A673 (cell line): ENCODE data around the gene WSB2. TPM values are rescaled to one million over a fixed set of nuclear protein-coding genes. Genes with fewer than 3 reads are reported as not detected.

Experiments used
- Bru-seq: library from RNA; stranded (reverse); fragments of 400-500 nt; gene quantifications from one replicate; lab custom pipeline; 2021; lab: Mats Ljungman, UMichigan
- BruChase-seq, 2 experiments: library from RNA; stranded (reverse); fragments of 400-500 nt; gene quantifications; one replicate each; lab custom pipeline; 2021; lab: Mats Ljungman, UMichigan
- BruUV-seq: library from RNA; stranded (reverse); fragments of 400-500 nt; replicated peaks from 2 replicates; lab custom pipeline; 2021; lab: Mats Ljungman, UMichigan
- CTCF ChIA-PET: fragments of 300-600 bp; sonication (Branson Sonifier 250); formaldehyde crosslinking; loops from one replicate; lab custom pipeline; 2022; ENCODE audit warnings: antibody characterized with exemption; lab: Charles Lee
- POLR2A ChIA-PET: fragments of 300-600 bp; sonication (Branson Sonifier 250); formaldehyde crosslinking; loops from one replicate; lab custom pipeline; 2022; ENCODE audit warnings: antibody characterized with exemption; ENCODE audit not compliant: low non-redundant PET; lab: Charles Lee
- DNase-seq: peaks from one replicate; pipeline ENCODE4 v3.0.0-alpha.2; 2015; ENCODE audit warnings: low spot score
- H3K27ac ChIP-seq: fragments of 200-600 bp; sonication (generic); 2 replicates; pipeline ENCODE4 v1.5.1; 2016; ENCODE audit warnings: mixed run types, low read depth, mild to moderate bottlenecking, mixed read lengths, antibody characterized with exemption, low read length; ENCODE audit not compliant: poor library complexity, severe bottlenecking
- H3K27me3 ChIP-seq: fragments of 200-600 bp; sonication (generic); replicated peaks from 2 replicates; pipeline ENCODE4 v1.6.1; 2017; ENCODE audit warnings: mixed run types, low read depth, mild to moderate bottlenecking, mixed read lengths, antibody characterized with exemption, low read length; ENCODE audit not compliant: insufficient read depth, poor library complexity
- H3K36me3 ChIP-seq: fragments of 200-600 bp; sonication (generic); 2 replicates; pipeline ENCODE4 v1.6.1; 2016; ENCODE audit warnings: mixed run types, mild to moderate bottlenecking, mixed read lengths, antibody characterized with exemption, low read length; ENCODE audit not compliant: insufficient read depth, poor library complexity, severe bottlenecking
- H3K4me1 ChIP-seq: fragments of 200-600 bp; sonication (generic); 2 replicates; pipeline ENCODE4 v1.6.1; 2017; ENCODE audit warnings: mixed run types, mild to moderate bottlenecking, mixed read lengths, antibody characterized with exemption, low read length; ENCODE audit not compliant: insufficient read depth, poor library complexity, severe bottlenecking
- H3K4me3 ChIP-seq: fragments of 200-600 bp; sonication (generic); 2 replicates; pipeline ENCODE4 v1.5.1; 2016; ENCODE audit warnings: low read depth, mixed run types, mild to moderate bottlenecking, mixed read lengths, low read length; ENCODE audit not compliant: poor library complexity, severe bottlenecking
- H3K9me3 ChIP-seq: fragments of 200-600 bp; sonication (generic); 2 replicates; pipeline ENCODE4 v1.6.1; 2016; ENCODE audit warnings: mixed run types, low read depth, mild to moderate bottlenecking, mixed read lengths, antibody characterized with exemption, low read length; ENCODE audit not compliant: poor library complexity, severe bottlenecking
- EZH2 ChIP-seq: fragments of 200-600 bp; sonication (generic); IDR thresholded peaks from 2 replicates; pipeline ENCODE4 v1.6.1; 2017; ENCODE audit warnings: borderline replicate concordance, low read depth, mild to moderate bottlenecking, mixed read lengths, antibody characterized with exemption, low read length; ENCODE audit not compliant: poor library complexity, severe bottlenecking
- intact Hi-C: fragments of 100-400 bp; cut with micrococcal nuclease; formaldehyde crosslinking; loops from one replicate; pipeline ENCODE4 v1.10.0; 2022; ENCODE audit not compliant: unreplicated experiment
- long read RNA-seq: library from polyadenylated mRNA; stranded (forward); transcript quantifications from one replicate; pipeline ENCODE4 v2.0.0, GENCODE V29; 2022
- total RNA-seq: library from RNA; stranded (reverse); gene quantifications from 2 replicates; pipeline ENCODE4 v1.2.3, GENCODE V29; 2021
- TF ChIP-seq, protein P1 (sequence below): fragments of 300-800, 200-600 bp; sonication (generic); conservative IDR thresholded peaks from 2 replicates; pipeline ENCODE4 v1.5.1; 2017; ENCODE audit warnings: low read depth, mild to moderate bottlenecking, antibody characterized with exemption, low read length, moderate library complexity, mixed read lengths

WSB2 gene
- total RNA-seq (97.9 and 122 TPM in 2 replicates), Bru-seq, nascent RNA (percentile 77 among the genes with signal in this experiment), BruChase-seq, experiment 1, labeled RNA remaining after a 2-hour chase (percentile 78 among the genes with signal in this experiment), BruChase-seq, experiment 2, labeled RNA remaining after a 6-hour chase (percentile 92 among the genes with signal in this experiment)
- long read RNA-seq, transcript WSB2-201 (9 exons, 2,646 nt) = major isoform, 224 of 276 reads
- long read RNA-seq, transcript WSB2-204 (4 exons, 1,008 nt) = minor isoform, 5 of 276 reads
- long read RNA-seq, partial matches to known transcripts = 22 of 276 reads
- long read RNA-seq, other reads (novel, unspliced or antisense) = 16 of 276 reads

DNA sequence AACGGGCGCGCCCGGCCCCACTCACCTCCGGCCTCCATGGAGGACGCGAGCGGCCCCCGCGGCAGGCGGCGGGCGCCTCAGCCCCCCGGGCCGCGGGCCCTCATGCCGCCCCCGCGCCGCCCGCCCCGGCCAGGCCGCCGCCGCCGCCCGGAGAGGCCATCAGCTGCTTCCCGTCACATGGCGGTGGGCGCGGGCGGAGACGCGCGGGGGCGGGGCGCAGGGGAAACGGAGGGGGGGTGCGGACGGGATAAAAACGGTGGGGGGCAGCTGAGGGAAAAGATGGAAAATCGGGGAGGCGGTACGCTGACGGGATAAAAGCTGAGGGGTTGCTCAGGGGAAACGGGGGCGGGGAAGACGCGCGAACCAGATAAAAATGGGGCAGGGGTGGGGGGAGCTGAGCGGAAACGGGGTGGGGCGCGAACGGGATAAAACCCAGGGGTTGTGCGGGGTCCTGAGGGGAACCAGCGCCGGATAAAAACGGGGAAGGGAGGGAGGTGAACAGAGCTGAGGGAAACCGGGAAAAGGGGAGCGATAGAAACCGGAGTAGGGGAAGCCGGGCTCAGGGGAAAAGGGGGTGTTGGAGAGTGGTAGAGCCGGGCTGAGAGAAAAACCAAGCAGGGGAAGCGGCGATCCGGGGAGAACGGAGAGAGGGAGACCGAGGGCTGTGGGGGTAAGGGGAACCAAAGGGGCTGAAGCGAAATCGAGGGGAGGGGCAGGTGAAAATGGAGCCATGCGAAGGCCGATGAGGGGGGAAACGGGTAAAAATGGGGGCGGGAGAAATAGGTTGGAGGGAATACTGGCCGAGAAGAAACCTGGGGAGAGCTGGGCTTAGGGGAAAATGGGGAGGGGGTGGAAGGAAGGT lies at the start of gene WSB2:
WSB2 (minus strand) TSS at position 169 of the 862 bp plus-strand sequence; CDS start at position 38, 131 bp downstream.
- H3K27me3 ChIP-seq = no peaks in the 10 kb centered on the region
- TF ChIP-seq EZH2 = no peak
- no peaks in the 10 kb centered on the region for H3K36me3 ChIP-seq
- peak within 1 kb of the TSS; percentile 72 for H3K4me3 ChIP-seq
- intact Hi-C loops = loop anchor here (5.0 kb wide), 2 partner anchors 76 to 316 kb away; partner anchors contain the start of genes PEBP1 and SUDS3
- peak within 1 kb of the TSS; percentile 92 for H3K27ac ChIP-seq
- DNase-seq = peak; percentile 76
- H3K4me1 ChIP-seq = peaks cover 23% of the 10 kb centered on the region
- BruUV-seq = no TSS peak
- H3K9me3 ChIP-seq = no peaks in the 10 kb centered on the region
- ChIA-PET CTCF (no interaction called here), POLR2A (interaction anchor here (0.6 to 0.7 kb wide), 2 partner anchors 75 to 320 kb away, joined by 7 to 16 read pairs; no protein-coding TSS in a partner anchor)

DNA sequence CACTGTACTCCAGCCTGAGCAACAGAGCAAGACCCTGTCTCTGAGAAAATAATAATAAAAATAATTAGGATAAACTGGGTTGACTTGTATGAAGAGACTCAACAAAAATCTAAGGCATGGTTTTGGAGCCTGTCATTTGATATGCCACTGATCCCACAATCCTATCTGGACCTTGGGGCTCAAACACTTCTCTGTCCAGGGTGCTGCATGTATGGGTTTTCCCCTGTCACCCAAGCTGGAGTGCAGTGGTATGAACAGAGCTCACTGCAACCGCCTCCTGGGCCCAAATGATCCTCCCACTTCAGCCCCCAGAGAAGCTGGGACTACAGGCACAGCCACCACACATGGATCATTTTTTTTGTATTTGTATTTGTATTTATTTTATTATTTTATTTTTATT lies 48.1 kb upstream of the WSB2 start:
- no peaks in the 10 kb centered on the region for H3K9me3 ChIP-seq
- H3K36me3 ChIP-seq = no peaks in the 10 kb centered on the region
- no peaks in the 10 kb centered on the region for H3K4me1 ChIP-seq
- no TSS peak for BruUV-seq
- no peak overlapping the region for H3K4me3 ChIP-seq
- POLR2A ChIA-PET = no interaction called here
- no peak for DNase-seq
- H3K27ac ChIP-seq = no peak overlapping the region
- CTCF ChIA-PET = no interaction called here
- H3K27me3 ChIP-seq = no peaks in the 10 kb centered on the region
- intact Hi-C loops = loop anchor here (10.0 kb wide), 1 partner anchor 234 kb away; no protein-coding TSS in a partner anchor
- TF ChIP-seq, protein P1, sequence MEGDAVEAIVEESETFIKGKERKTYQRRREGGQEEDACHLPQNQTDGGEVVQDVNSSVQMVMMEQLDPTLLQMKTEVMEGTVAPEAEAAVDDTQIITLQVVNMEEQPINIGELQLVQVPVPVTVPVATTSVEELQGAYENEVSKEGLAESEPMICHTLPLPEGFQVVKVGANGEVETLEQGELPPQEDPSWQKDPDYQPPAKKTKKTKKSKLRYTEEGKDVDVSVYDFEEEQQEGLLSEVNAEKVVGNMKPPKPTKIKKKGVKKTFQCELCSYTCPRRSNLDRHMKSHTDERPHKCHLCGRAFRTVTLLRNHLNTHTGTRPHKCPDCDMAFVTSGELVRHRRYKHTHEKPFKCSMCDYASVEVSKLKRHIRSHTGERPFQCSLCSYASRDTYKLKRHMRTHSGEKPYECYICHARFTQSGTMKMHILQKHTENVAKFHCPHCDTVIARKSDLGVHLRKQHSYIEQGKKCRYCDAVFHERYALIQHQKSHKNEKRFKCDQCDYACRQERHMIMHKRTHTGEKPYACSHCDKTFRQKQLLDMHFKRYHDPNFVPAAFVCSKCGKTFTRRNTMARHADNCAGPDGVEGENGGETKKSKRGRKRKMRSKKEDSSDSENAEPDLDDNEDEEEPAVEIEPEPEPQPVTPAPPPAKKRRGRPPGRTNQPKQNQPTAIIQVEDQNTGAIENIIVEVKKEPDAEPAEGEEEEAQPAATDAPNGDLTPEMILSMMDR = no peak
- TF ChIP-seq EZH2 = no peak

DNA sequence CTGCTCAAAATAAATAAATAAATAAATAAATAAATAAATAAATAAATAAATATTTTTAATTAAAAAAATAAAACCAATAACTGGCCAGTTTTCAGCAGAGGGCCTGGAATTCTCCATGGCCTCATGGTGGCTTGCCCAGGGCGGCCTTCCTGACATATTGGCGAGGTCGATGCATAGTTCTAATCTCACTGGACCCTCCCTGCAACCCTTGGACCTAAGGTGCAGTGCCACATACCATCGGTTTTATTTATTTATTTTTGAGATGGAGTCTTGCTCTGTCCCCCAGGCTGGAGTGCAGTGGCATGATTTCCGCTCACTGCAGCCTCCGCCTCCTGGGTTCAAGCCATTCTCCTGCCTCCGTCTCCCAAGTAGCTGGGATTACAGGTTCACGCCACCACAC lies 46.7 kb upstream of the WSB2 start:
- CTCF ChIA-PET = no interaction called here
- no peak for DNase-seq
- Histone ChIP-seq H3K27me3 (no peaks in the 10 kb centered on the region), H3K27ac (no peak overlapping the region), H3K4me1 (no peaks in the 10 kb centered on the region), H3K4me3 (no peak overlapping the region), H3K9me3 (no peaks in the 10 kb centered on the region), H3K36me3 (no peaks in the 10 kb centered on the region)
- TF ChIP-seq, protein P1 = no peak
- TF ChIP-seq EZH2 = no peak
- no TSS peak for BruUV-seq
- POLR2A ChIA-PET = no interaction called here
- intact Hi-C loops = loop anchor here (10.0 kb wide), 1 partner anchor 233 kb away; no protein-coding TSS in a partner anchor
